GM12878 (cell line): Measurements from ENCODE around the gene SASH1. TPM values are rescaled to one million over a fixed set of nuclear protein-coding genes. Genes with fewer than 3 reads are reported as not detected.

ENCODE experiments used
- ATAC-seq: fragments of 200-7000 bp; cut with Tn5 transposase; 3 replicates; pipeline ENCODE4 v1.9.1; 2020; ENCODE audit warnings: mild to moderate bottlenecking, moderate library complexity
- BruUV-seq: library from RNA; stranded (reverse); fragments of 400-500 nt; replicated peaks from 2 replicates; lab custom pipeline; 2021; lab: Mats Ljungman, UMichigan
- CTCF ChIA-PET: fragments of 300-600 bp; sonication (Branson Sonifier 250); formaldehyde crosslinking; extraction: SDS; loops from one replicate; lab custom pipeline; 2021; ENCODE audit warnings: inconsistent platforms; lab: Yijun Ruan, JAX
- POLR2A ChIA-PET: fragments of 350-600 bp; formaldehyde crosslinking; extraction: SDS; loops from one replicate; lab custom pipeline; 2021; ENCODE audit warnings: inconsistent platforms; lab: Charles Lee
- RAD21 ChIA-PET: fragments of 300-600 bp; sonication (Branson Sonifier 250); formaldehyde crosslinking; loops from one replicate; lab custom pipeline; 2023; ENCODE audit warnings: antibody characterized with exemption; ENCODE audit not compliant: unreplicated experiment; lab: Charles Lee
- SMC1A ChIA-PET: fragments of 300-600 bp; sonication (Branson Sonifier 250); formaldehyde crosslinking; loops from one replicate; lab custom pipeline; 2023; ENCODE audit not compliant: unreplicated experiment, uncharacterized antibody; lab: Charles Lee
- DNase-seq: peaks from one replicate; pipeline ENCODE4 v3.0.0-alpha.2; 2011; ENCODE audit warnings: low read depth, low spot score
- FAIRE-seq: peaks from 3 replicates; lab custom pipeline; 2011; peaks lifted over from hg19 to GRCh38; lab: Jason Lieb, UNC
- H2AFZ ChIP-seq: 2 replicates; pipeline ENCODE4 v1.6.0; 2011; ENCODE audit warnings: low read depth, low read length, control low read depth; ENCODE audit not compliant: control insufficient read depth
- H3K27ac ChIP-seq: 2 replicates; pipeline ENCODE4 v1.5.1; 2011; ENCODE audit warnings: control low read depth; ENCODE audit not compliant: control insufficient read depth, insufficient read depth
- H3K27me3 ChIP-seq, 2 experiments: replicated peaks in 1 of 2; 2 replicates each; pipeline versions ENCODE4 v1.6.0 to v1.6.1; 2011; ENCODE audit warnings: low read length in 1 of 2; ENCODE audit not compliant: control insufficient read depth in 2 of 2, insufficient read depth in 2 of 2
- H3K36me3 ChIP-seq, 2 experiments: 2 replicates each; pipeline ENCODE4 v1.5.1; 2011; ENCODE audit warnings: low read length in 1 of 2; ENCODE audit not compliant: control insufficient read depth in 2 of 2, insufficient read depth in 2 of 2
- H3K4me1 ChIP-seq: 2 replicates; pipeline ENCODE4 v1.6.1; 2011; ENCODE audit warnings: mild to moderate bottlenecking, low read length, moderate library complexity, mixed read lengths; ENCODE audit not compliant: control insufficient read depth, insufficient read depth
- H3K4me2 ChIP-seq: 2 replicates; pipeline ENCODE4 v1.6.0; 2011; ENCODE audit warnings: control low read depth; ENCODE audit not compliant: control insufficient read depth, insufficient read depth
- H3K4me3 ChIP-seq: fragments of 200-600 bp; sonication (generic); 2 replicates; pipeline ENCODE4 v1.5.1; 2016
- H3K79me2 ChIP-seq: 2 replicates; pipeline ENCODE4 v1.6.0; 2011; ENCODE audit warnings: low read length; ENCODE audit not compliant: control insufficient read depth, insufficient read depth
- H3K9ac ChIP-seq: 2 replicates; pipeline ENCODE4 v1.8.0; 2011; ENCODE audit warnings: low read length, control low read depth, mixed read lengths; ENCODE audit not compliant: control insufficient read depth, insufficient read depth
- H3K9me3 ChIP-seq: replicated peaks from 3 replicates; pipeline ENCODE4 v1.5.1; 2011; ENCODE audit warnings: mild to moderate bottlenecking, low read length; ENCODE audit not compliant: control insufficient read depth, insufficient read depth
- H4K20me1 ChIP-seq: 2 replicates; pipeline ENCODE4 v1.6.0; 2011; ENCODE audit not compliant: control insufficient read depth, insufficient read depth
- BMI1 ChIP-seq: fragments of 450-650 bp; IDR thresholded peaks from 2 replicates; pipeline ENCODE4 v1.6.1; 2016; ENCODE audit warnings: mild to moderate bottlenecking, moderate library complexity, borderline replicate concordance
- FOS ChIP-seq: IDR thresholded peaks from 3 replicates; pipeline ENCODE4 v1.6.1; 2011; ENCODE audit warnings: borderline replicate concordance; ENCODE audit not compliant: insufficient read length; ENCODE audit errors: extremely low read depth
- MEF2A ChIP-seq: IDR thresholded peaks from 2 replicates; pipeline ENCODE4 v1.6.1; 2011; ENCODE audit warnings: low read depth, mild to moderate bottlenecking, low read length, moderate library complexity; ENCODE audit not compliant: insufficient read depth
- MEF2B ChIP-seq: fragments of 450-650 bp; IDR thresholded peaks from 2 replicates; pipeline ENCODE4 v1.6.1; 2018; ENCODE audit warnings: mild to moderate bottlenecking, moderate library complexity; ENCODE audit not compliant: partially characterized antibody, poor library complexity, severe bottlenecking
- NR2C2 ChIP-seq: IDR thresholded peaks from 2 replicates; pipeline ENCODE4 v1.6.1; 2011; ENCODE audit warnings: borderline replicate concordance, low read depth; ENCODE audit not compliant: control insufficient read depth, insufficient read length
- RBBP5 ChIP-seq: fragments of 200-600 bp; sonication (generic); conservative IDR thresholded peaks from 2 replicates; pipeline ENCODE4 v1.6.1; 2016
- SIN3A ChIP-seq: IDR thresholded peaks from 2 replicates; pipeline ENCODE4 v1.6.1; 2012; ENCODE audit warnings: low read depth, low read length, improper control_type of control experiment
- TCF3 ChIP-seq: IDR thresholded peaks from 2 replicates; pipeline ENCODE4 v1.6.1; 2012; ENCODE audit warnings: low read depth, mild to moderate bottlenecking, low read length, borderline replicate concordance; ENCODE audit not compliant: insufficient read depth
- WGBS: methylation state at CpG from one replicate; pipeline ENCODE4 v1.1.6; 2016; ENCODE audit warnings: low lambda C conversion rate; ENCODE audit not compliant: insufficient replicate concordance, insufficient coverage; ENCODE audit errors: missing lambda C conversion rate; 5-methylcytosine and 5-hydroxymethylcytosine counted together
- in situ Hi-C: fragments of 300-500 bp; cut with MboI; formaldehyde crosslinking; loops from 9 replicates; pipeline ENCODE4 v1.14.3; 2018; ENCODE audit warnings: mixed read lengths
- intact Hi-C: fragments of 100-400 bp; cut with micrococcal nuclease; formaldehyde crosslinking; loops from one replicate; pipeline ENCODE4 v1.14.2; 2022; ENCODE audit not compliant: unreplicated experiment
- polyA plus RNA-seq, 11 experiments: library from polyadenylated mRNA; depleted of rRNA in 4 of 11; unstranded in 6 of 11; stranded (reverse) in 5 of 11; fragments of >200 nt; fragmentation: Nextera tagmentation in 4 of 11; fragmentation: Illumina TruSeq in 1 of 11; extraction: Ambion mirVana in 4 of 11; extraction: Trizol in 1 of 11; gene quantifications; 1 replicate in 1 of 11; 2 replicates in 10 of 11; pipeline versions ENCODE4 v1.2.1 to v1.2.3, GENCODE V29; 2011 to 2016; ENCODE audit warnings: inconsistent platforms in 2 of 11, missing spikeins in 2 of 11, low read depth in 1 of 11
- total RNA-seq, 4 experiments: library from RNA; depleted of rRNA in 3 of 4; stranded (reverse); fragments of >200 nt in 3 of 4; fragmentation: Illumina TruSeq in 1 of 4; extraction: Trizol in 1 of 4; gene quantifications; 2 replicates each; pipeline versions ENCODE4 v1.2.1 to v1.2.3, GENCODE V29; 2013 to 2021

Gene SASH1
- total and polyA plus RNA-seq, 10 of the 15 experiments (the other 5 are each of a cell fraction or from before 2014, with no cell fraction given) = 0.01 to 0.73 (median 0.14) TPM; not detected in 4

DNA sequence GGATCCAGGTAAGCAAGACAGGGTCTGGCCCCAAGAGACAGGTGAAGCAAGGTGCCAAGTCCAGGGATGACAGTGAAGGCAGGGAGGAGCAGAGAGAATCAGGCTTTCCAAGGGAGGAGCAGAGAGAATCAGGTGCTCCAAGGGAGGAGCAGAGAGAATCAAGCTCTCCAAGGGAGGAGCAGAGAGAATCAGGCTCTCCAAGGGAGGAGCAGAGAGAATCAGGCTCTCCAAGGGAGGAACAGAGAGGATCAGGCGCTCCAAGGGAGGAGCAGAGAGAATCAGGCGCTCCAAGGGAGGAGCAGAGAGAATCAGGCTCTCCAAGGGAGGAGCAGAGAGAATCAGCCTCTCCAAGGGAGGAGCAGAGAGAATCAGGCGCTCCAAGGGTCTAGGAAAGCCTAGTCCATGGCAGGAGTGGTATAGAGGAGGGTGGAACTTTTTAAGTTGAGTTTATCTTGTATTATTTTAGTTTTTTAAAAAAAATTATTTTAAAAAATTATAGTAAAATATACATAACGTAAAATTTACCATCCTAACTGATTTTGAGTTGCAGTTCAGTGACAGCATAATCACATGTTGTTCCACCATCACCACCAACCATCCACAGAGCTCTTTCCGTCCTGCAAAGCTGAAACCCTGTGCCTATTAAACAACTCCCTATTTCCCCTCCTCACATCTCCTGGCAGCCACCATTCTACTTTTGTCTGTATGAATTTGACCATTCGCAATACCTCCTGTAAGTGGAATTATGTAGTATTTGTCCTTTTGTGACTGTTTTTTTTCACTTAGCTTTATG, 64.1 kb downstream of the SASH1 start:
- Histone ChIP-seq H3K9me3 (no peaks in the 10 kb centered on the region), H3K27ac (no peak overlapping the region), H3K4me2 (no peak overlapping the region), H3K79me2 (no peaks in the 10 kb centered on the region), H4K20me1 (no peaks in the 10 kb centered on the region), H3K4me1 (no peaks in the 10 kb centered on the region), H3K4me3 (no peak overlapping the region), H3K9ac (no peak overlapping the region), H3K36me3 (no peaks in the 10 kb centered on the region), H2AFZ (no peak overlapping the region), H3K27me3 (no peaks in the 10 kb centered on the region)
- in situ Hi-C loops = no loop called here
- no peak for TF ChIP-seq MEF2B
- no peak for TF ChIP-seq NR2C2
- TF ChIP-seq BMI1 = no peak
- TF ChIP-seq TCF3 = no peak
- TF ChIP-seq SIN3A = no peak
- TF ChIP-seq RBBP5 = no peak
- TF ChIP-seq FOS = no peak
- no peak for TF ChIP-seq MEF2A
- ChIA-PET SMC1A (no interaction called here), POLR2A (no interaction called here), RAD21 (no interaction called here), CTCF (interaction anchor here (1.2 kb wide), 1 partner anchor 57 kb away, joined by 5 read pairs; no protein-coding TSS in a partner anchor)
- no TSS peak for BruUV-seq
- DNase-seq = no peak
- 14% methylated on average over 6 of the region's 6 CpGs for WGBS
- ATAC-seq = no peak
- intact Hi-C loops = no loop called here
- FAIRE-seq = no peak
